DMS114 treated with DMSO at 0.1 percent for 48 hours (cell line): ENCODE data around the gene EGFR.

Experiments
- DNase-seq: peaks from one replicate; lab custom pipeline; 2025; ENCODE audit not compliant: unreplicated experiment; lab: John Stamatoyannopoulos, UW

EGFR gene

DNA sequence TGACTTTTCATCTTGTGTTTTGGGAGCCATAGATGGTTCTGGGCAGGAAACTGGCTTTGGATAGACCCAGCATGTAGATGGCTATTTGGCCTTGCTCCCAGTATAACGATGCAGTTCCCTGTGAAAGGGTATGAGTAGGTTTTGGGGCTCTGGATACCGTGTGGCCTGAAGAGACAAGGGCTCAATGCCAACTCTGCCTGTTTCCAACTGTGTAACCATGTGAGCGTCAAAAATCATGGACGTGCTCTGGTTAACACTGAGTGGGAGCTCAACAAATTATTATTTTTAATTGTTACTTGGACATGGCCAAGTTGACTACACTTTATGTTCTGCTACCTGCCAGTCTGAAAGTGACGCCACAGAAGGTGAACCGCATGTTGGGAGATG lies 41.8 kb downstream of the EGFR start:
- no peak for DNase-seq

DNA sequence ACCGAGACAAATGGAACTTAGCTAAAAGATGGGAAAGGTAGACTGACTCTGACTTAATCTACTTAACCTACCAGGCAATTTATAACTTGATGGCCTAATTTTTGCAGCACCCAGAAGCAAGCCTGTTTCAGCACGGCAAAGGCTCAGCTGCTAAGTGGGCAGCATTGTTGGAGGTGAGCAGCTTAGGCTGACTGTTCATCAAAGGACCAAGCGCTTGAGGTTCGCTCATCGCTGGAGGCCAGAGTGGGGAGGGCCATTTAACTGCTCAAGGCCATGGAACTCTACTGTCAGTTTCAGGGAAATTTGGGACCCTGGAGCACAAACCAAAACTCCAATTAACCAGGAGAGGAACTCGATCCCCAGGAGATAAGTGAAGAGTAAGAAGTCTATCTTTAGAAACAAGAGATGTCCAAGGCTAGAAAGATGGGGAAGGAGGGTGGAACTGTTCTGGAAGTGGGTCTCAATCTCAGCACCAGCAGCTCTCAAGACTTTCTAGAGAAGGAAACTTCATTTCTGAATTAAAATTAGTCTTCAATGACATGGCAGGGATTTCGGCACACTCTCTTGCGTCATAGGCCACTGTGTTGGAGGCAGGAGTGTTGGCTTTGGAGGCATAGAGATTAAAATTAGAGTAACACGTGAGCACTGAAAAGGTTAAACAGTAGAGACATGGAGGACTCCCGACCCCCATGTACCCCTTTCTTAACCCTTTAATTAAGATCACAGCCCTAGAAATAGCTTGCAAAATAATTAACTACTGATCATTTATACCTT lies 43.1 kb downstream of the EGFR start:
- DNase-seq: no peak

DNA sequence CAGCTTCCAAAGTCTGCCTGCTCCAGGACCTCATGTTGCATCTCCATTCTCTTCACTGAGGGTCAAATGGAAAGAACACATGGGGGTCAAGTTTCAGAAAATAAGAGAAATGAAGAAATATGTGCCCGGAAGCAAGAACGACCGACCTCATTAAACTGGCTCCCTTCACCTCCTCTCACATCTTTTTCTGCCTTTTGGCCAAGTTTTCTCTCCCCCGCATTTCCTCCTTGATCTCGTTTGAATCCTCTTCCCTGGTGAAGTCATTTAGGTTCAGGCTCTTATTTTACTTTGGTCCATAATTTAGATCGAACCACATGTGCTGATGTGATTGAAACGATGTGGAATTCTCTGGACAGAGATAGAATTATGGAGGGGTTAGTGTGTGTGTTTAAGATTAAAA lies 44.2 kb downstream of the EGFR start:
- no peak for DNase-seq

DNA sequence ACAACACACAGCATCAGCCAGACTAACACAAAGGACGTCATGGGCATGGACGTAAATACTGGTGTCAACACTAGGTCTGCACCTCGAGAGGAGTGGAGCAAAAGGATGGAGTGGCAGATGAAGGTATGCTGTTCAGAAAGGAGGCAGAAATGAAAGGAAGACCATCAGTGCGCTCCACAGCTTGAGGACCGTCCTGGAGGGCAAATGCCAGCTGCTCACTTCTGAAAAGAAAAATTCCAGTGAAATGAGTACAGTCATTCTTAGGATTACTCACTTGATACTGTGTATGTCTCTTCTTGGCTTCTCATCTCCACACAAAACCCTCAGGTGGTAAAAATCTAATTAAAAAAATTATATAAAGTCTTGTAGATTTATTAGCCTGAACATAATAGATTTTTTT lies 44.8 kb downstream of the EGFR start:
- DNase-seq: no peak

DNA sequence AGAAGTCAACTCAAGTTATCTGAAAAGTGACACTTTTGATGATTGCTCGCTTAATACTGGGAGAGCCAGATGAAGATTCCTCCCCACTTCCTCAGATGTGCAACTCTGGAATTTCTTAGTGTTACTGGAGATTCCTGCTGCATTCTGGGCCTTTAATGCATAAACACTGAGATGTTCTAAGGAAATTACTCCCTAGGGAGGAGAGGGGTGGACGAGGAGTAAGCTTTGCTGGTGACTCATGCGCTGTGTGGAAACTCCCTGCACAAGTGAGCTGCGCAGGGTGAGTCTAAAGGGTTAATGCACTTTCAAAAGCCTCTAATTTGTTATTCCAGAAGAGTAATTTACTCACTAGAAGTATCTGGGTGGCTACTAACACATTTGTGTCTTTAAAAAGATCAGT lies 46.3 kb downstream of the EGFR start:
- no peak for DNase-seq

DNA sequence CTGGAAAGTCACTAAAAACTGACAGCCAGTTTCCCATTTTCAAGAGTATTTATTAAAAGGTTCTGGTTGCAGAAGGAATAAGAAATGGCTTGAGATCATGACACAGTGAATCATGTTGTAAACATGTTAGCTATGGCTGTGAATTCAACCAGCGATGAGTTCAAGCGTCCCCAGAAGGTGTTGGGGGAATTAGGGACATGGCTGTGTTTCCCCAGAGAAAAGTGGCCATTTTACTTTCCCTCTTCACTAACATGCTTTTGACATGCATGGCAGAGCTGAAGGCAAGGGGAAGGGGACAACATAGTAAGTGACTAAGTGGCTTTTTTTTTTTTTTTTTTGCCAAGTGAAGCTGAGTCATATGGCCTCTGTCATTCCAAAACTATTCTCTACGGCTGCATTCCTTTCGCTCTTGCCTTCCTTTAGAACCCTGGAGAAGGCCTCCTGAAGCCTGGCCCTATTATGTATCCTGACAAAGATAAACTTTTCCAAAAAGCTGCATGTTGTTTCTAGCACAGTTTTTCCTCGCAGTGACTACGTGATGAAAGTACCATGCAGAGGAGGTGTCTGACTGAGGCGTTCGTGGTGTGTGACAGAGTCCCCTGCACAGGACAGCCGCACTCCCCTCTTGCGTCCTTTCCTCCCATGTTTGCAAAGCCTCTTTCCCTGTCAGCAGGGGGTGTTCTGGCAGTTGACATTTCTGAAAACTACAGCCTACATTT lies 46.9 kb downstream of the EGFR start:
- no peak for DNase-seq

DNA sequence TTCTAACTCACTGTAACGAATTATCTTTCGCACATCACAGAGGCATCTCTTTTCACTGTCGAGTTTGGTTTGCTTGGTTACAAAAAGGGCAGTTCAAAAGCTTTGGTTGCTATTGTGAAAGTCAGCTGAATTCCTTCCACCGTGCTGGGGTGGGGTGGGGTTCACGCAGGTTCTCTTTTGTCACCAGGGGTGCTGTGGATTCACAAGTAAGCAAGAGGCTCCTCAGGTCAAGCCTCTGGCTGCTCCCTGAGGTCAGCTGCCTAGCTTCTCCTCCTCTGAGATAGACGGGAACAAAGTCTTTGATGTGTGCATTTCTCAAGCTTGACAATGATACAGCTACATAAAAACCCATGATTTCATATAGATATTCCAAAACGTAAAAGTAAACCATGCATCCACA lies 47.7 kb downstream of the EGFR start:
- DNase-seq: no peak

DNA sequence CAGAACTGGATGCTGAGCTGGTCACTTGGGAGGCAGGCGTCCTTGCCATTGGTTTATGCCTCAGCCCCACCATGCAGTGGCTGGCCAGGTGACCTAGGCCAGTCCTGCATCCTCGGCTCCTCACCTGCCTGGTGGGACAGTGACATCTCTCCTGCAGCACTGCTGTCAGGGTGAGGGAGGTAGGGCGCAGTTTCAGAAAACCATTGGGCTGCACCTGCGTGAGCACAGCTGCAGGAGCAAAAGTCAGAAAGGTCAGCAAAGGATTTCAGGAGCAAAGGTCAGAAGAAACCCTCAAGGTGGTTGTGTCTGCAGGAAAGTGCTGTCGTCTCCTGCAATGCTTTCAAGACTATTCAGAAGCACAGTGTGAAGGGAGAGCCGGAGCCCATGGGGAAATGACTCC lies 48.1 kb downstream of the EGFR start:
- no peak for DNase-seq

DNA sequence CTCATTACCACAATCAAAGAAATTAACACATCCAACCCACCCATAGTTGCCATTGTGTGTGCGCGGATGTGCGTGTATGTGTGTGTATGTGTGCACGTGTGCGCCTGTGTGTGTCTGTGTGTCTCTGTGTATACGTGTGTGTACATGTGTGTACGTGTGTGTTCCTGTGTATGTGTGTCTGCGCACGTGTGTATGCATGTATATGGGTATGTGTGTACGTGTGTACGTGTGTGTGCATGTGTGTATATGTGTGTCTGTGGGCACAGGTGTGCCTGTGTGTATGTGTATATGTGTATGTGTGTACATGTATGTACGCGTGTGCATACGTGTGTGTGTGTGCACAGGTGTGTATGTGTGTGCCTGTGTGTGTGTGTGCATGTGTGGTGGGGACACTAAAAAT lies 48.9 kb downstream of the EGFR start:
- DNase-seq: no peak

DNA sequence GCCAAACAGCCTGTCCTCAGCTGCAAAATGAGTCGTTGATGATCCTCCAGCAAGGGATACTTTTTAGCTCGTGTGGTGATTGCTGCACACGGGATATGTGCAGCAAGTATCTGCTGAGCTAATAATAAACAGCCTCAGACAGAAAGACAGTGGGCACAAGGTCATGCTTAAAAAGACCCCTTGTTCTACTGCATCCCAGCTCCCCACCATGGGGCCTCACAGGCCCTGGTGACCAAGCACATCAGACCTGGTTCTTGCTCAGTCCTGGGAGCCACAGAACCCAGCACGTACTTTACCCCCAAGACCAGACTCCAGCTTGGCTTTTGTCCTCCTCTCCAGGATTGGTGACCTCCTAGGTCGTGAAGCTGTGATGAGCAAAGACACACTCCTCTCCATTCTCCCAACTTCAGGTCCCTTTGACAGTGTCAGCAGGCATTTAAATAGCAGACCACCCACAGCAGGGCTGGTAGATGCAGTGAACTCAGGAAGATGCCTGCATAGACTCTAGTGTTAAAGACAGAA lies 50.5 kb downstream of the EGFR start:
- DNase-seq: no peak

DNA sequence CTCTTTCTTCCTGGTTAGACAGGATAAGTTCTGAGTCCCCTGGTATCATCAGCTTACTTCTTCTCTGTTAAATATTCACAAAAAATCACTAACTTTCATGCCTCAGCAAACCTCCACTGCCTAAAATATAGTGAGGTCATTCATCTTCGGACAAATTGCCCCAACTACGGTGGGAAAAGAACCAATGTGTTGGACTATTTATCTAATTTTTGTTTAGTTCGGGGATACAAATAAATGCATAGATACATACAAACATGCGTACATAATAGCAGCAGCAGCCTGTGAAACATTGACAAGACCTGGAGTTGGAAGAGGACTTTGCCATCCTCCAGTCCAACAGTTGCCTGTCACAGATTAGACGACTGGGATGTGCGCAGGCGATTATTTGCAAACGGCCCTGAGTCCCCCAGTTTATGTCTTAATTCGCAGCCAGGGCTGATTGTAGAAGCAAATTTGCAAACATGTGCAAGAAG lies 51.5 kb downstream of the EGFR start:
- DNase-seq: no peak

DNA sequence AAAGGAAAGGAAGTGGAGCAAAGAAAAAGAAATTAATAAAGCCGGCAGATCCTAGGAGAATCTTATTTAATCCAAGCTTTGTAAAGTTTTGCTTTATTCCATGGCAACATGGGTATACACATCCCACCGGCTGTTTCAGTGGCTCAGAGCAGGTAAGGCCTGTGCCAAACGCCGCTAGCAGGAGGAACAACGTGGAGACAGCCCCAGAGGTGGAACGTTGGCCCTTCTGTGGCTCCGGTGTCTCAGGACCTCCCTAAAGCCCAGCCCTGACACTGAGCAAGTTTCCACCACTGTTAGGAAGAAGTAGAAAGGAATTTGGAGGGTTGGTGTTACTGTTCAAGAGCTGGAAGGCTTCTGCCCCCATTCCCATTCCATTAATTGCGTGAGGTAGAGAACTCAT lies 52.0 kb downstream of the EGFR start:
- DNase-seq: no peak

DNA sequence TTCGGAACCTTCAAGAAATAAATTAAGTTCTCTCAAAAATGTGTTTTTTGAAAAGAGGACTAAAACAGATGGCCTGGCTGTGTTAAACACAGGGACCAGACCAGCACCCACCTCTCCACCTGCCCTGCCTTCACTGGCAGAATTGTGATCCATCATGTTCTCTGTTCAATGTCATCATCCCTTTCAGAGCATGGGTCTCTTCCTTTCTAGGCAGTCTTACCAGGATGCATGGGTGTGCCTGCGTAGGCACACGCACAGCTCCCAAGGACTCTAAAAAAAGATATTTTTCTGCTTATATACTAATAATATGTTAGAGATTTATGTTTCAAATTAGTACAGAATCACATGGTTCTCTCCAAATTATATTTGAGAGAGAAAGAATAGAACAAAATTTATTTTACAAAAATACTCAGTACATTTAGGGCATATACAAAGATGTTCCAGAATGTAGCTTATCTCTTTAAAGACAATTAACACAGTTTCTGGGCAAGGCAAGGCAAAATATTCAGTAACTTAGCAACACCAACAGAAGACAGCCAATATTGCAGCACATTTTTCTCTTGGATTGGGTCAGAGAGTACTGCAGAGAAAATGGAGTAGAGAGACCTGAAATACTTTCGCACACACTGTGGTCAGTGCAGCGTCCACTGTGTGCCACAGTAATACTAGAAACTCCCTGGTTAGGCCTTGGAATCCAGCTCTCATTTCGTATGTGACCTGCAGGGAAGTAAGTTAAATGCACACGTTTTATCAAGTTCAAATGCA lies 52.8 kb downstream of the EGFR start:
- no peak for DNase-seq

DNA sequence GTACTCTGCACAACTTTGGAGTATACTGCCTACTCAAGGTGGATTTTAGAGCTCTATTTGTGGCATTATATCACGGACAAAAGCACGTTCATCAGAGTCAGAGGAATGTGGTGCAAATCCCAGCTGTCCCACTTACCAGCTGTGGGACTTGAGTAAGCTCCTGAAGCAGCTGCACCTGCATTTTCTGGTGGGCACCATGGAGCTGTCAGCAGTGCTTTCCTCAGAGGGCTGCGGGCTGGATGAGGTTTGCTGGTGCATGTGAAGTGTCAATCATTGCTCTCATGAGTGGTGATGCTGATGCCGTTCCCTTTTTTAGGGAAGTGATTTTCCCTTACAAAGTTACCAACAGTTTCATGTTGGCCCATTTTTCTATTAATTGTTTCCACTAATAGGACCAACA lies 53.4 kb downstream of the EGFR start:
- DNase-seq: no peak

DNA sequence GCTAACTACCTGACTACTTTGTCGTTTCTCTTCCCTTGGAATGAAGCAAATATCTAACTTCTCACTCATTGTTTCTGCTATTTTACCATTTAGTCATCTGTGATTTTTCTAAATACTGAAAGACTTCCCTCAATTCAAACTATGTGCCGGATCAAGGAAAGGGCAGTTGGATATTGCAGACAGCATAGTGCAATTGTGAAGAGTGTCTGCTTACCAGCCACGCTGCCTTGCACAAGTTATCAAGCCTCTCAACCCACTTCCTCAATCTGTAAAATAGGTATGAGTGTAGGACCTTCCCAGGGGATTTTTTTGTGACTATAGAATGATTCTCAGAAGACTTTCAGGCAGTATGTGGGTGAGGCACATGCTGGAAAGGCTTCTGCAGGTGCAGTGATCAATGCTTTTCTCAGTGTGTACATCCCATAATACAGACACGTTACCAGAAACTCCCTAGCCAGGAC lies 54.3 kb downstream of the EGFR start:
- no peak for DNase-seq

DNA sequence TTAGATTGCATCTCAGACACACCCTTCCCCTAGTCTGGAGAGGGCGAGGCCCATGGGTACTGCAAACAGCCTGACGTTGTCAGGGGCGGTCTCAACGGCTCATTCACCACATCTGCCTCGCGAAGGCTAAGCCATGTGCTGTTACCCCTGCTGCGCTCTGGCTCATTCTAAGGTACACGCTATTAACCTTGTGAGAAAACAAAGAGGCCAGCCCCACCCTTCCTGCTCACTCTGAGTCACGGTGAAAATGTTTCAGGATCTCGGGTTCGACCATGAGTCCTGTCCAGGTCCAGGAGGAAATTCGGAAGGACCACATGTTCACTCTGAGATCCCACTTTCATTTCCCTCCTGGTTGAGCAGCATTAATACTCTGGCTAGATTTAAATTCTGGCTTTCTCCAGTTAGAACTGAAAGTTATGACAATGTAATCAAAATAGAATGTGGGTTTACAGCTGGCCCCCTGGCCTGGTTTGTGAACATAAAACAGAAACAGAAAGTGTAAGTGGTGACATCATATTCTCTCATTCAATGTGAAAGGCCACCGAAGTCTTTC lies 55.2 kb downstream of the EGFR start:
- DNase-seq: no peak

DNA sequence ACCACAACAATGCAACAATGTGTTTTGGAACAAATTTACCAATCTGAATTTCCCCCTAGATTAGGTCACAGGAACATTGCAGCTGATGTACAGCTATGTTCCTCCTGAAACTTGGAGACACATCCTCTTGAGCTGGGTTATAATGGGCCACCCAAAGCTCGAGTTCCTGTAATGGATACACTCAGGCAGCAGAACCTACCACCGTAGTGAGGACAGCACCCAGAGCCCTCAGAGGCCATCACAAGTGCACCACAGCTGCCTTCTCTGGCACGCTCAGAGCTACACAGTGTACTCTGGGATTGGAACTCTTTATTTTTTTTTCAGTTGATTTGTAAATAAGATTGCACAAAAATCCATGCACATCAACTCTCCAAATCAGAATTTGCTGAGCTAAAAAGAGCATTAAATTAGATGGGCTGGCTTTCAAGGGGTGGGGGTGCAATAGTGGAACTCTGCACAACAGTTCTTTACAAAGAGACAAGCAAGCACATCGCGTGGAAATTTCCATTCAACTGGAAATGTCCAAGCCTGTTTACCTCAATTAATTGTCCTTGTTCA lies 56.7 kb downstream of the EGFR start:
- no peak for DNase-seq

DNA sequence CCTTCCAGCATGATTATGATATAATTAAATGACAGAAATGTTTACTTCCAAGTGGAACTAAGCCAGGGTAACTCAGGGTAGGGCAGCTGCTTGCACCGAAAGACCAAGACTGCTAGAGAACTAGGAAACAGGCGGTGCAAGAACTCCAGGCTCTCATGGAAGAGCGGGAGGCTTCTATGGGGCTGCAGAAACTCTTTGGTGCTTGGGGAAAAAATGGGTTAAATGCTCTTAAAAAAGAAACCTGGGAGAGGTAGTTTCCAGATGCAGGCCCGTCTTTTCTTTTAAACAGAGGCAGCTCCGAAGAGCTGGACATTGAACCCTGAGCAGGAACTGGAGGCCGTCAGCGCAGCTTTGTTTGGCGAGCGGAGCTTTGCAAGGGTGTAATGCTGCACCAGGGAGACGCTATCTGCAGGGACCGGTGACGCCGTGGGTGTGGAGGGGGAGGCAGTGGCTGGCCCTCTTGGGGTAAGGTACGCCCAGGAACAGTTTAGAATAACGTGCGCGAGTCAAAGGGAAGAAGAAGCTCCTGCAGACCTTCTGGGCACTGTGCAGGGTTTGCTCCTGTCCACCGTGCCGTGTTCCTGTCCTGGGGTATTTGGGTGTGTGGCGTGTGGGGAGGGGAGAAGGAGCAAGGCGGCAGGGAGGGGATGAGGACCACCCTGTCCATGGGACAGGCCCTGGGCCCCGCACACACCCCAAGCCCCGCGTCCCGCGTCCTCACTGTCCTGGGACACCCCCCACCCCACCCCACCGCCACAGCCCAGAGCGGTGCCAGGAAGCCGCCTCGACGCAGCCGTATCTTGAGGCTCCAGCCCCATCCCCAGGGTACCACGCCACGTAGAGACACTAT lies 59.0 kb downstream of the EGFR start:
- DNase-seq: no peak

DNA sequence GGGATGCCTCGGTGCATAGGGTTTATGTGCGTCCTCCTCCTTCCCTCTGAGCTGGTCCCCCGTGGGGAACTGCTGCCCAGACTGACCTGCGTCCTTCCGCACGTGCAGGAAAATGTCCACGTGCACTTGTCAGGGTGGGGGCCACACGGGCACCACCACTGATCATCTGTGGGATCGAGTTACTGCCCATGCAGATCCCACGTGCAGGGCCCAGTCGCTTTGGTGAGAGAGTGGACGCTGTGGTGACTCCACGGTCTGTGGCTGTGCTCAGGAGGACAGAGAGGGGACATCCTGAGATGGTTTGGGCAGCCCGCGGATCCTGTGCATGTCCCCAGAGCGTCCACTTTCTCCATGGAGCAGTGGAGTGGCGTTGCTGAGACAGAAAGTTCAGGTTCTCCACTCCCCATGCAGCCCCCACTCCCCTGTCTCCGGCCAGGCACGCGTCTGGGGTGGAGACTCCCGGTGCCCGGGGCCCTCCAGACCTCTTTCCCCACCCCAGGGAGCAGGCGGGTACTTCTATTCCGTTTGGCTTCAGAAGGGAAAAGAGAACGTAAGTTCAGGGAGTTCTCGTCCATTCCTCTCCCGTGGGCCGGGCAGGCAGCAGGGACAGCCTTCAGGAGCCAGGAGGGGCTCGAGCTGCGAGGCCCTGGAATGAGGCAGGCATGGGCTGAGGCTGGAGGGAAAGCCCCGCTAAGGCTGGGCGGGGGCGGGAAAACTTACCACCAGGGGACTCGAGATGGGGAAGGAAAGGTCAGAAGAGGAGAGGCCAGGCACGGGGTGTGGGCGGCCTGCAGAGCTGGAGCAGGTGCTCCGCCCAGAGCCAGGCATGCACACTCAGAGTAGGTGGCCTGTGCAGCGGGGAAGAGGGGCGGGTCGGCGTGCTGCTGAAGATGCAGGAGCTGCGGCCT lies 59.9 kb downstream of the EGFR start:
- no peak for DNase-seq
